Esophagus muscularis mucosa (tissue), 2 donors: ENCODE measurements around the gene EP400.

Experiments
- EP300 ChIP-seq: sonication (generic); formaldehyde crosslinking; IDR thresholded peaks from one replicate; pipeline ENCODE4 v1.6.1; 2017; ENCODE audit warnings: antibody characterized with exemption
- POLR2A ChIP-seq: fragments of 450-650 bp; IDR thresholded peaks from one replicate; pipeline ENCODE4 v1.6.1; 2017; ENCODE audit warnings: antibody characterized with exemption, moderate library complexity, mild to moderate bottlenecking, low read depth

DNA sequence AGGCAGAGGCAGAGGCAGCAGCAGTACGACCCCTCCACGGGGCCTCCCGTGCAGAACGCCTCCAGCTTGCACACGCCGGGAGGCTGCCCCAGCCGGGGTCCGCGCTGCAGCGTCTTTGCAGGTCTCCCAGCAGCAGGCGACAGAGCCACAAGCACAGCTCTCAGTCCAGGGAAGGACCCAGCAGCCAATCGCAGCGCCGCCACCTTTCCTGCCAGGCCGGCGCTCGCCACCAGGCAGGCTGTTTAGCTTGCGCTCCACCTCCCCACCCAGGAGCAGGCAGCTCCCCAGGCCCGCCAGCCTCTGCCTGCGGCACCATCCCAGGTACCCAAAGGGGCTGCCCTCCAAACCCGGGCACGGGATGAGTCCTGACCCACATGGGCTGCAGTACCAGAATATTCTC, 169.1 kb downstream of the EP400 start:
- TF ChIP-seq POLR2A, result no peak
- TF ChIP-seq EP300, result no peak
